Ascending aorta (tissue), 2 donors: Measurements from ENCODE around the gene RNF14. TPM values are rescaled to one million over a fixed set of nuclear protein-coding genes. Genes with fewer than 3 reads are reported as not detected.

ENCODE experiments used
- DNase-seq, 2 donors: peaks; one replicate each; pipeline ENCODE4 v3.0.0-alpha.2; 2019; ENCODE audit warnings: low spot score in 2 of 2
- H3K27ac ChIP-seq, 2 donors: fragments of 200-600 bp; sonication (generic); one replicate each; pipeline ENCODE4 v1.5.1; 2016 to 2017; ENCODE audit warnings: mild to moderate bottlenecking in 1 of 2
- H3K27me3 ChIP-seq: fragments of 200-600 bp; sonication (generic); one replicate; pipeline ENCODE4 v1.5.1; 2017
- H3K36me3 ChIP-seq, 2 donors: fragments of 200-600 bp; sonication (generic); one replicate each; pipeline ENCODE4 v1.5.1; 2016
- H3K4me1 ChIP-seq, 2 donors: fragments of 200-600 bp; sonication (generic); one replicate each; pipeline ENCODE4 v1.5.1; 2016 to 2017; ENCODE audit warnings: mild to moderate bottlenecking in 1 of 2
- H3K4me3 ChIP-seq, 2 donors: fragments of 200-600 bp; sonication (generic); one replicate each; pipeline ENCODE4 v1.5.1; 2016 to 2017; ENCODE audit warnings: mild to moderate bottlenecking in 1 of 2
- H3K9me3 ChIP-seq, 2 donors: fragments of 200-600 bp; sonication (generic); one replicate each; pipeline ENCODE4 v1.5.1; 2016
- CTCF ChIP-seq, 3 experiments: fragments of 200-600 bp in 2 of 3; fragments of 450-650 bp in 1 of 3; sonication (generic) in 2 of 3; IDR thresholded peaks; one replicate each; pipeline ENCODE4 v1.5.1; 2016 to 2019; ENCODE audit warnings: antibody characterized with exemption in 3 of 3, mild to moderate bottlenecking in 1 of 3, moderate library complexity in 1 of 3
- intact Hi-C: fragments of 100-400 bp; cut with DNase I; formaldehyde crosslinking; loops from one replicate; pipeline ENCODE4 v1.15.1; 2023
- total RNA-seq: library from RNA; depleted of rRNA; stranded (reverse); fragments of >200 nt; gene quantifications from one replicate; pipeline ENCODE4 v1.1.0, GENCODE V29; 2016

RNF14 gene
- total RNA-seq, 1 donor from 2014 or later = 8.8 TPM

- Histone ChIP-seq H3K27ac (no peak overlapping the region), H3K36me3 (no peaks in the 10 kb centered on the region), H3K4me1 (no peaks in the 10 kb centered on the region), H3K27me3 (no peaks in the 10 kb centered on the region), H3K4me3 (no peak overlapping the region), H3K9me3 (no peaks in the 10 kb centered on the region)
- intact Hi-C loops = no loop called here
- DNase-seq = no peak
- no peak for TF ChIP-seq CTCF (IDR thresholded peaks at IDR 0.05)
Measured at GRCh38 chr5:142038735-142039134, 69.8 kb downstream of the RNF14 start.

Other genes starting within 250 kb of the RNF14 start
- gene PCDH1, start 90.7 kb upstream of the RNF14 start, total RNA-seq = 165 TPM
- gene DELE1, start 45.2 kb upstream of the RNF14 start, total RNA-seq = 40.7 TPM
- 7.2 TPM for gene PCDH12, start 10.9 kb upstream of the RNF14 start, total RNA-seq
- 185 TPM for gene GNPDA1, start 43.9 kb downstream of the RNF14 start, total RNA-seq
- gene NDFIP1, start 139.7 kb downstream of the RNF14 start, total RNA-seq = 310 TPM